CD14-positive monocyte (primary cell): Measurements from ENCODE around the gene STN1. TPM values are rescaled to one million over a fixed set of nuclear protein-coding genes. Genes with fewer than 3 reads are reported as not detected.
A peak's percentile ranks its signal among the peaks of the same experiment; 100 is the strongest.

Experiments used
- DNase-seq, 3 donors: peaks; one replicate each; pipeline ENCODE4 v3.0.0-alpha.2; 2011 to 2022
- H2AFZ ChIP-seq: 2 replicates; pipeline ENCODE4 v1.6.0; 2012; ENCODE audit warnings: mild to moderate bottlenecking, low read depth, low read length, inconsistent platforms; ENCODE audit not compliant: insufficient read depth, poor library complexity, severe bottlenecking
- H3K27ac ChIP-seq, 2 donors: 1 replicate in 1 of 2; 2 replicates in 1 of 2; pipeline ENCODE4 v1.5.1; 2012 to 2013; ENCODE audit warnings: low read length in 2 of 2, control low read depth in 1 of 2, inconsistent platforms in 1 of 2, low read depth in 1 of 2, mild to moderate bottlenecking in 1 of 2
- H3K27me3 ChIP-seq, 2 donors: one replicate each; pipeline versions ENCODE4 v1.6.0 to v1.6.1; 2011 to 2013; ENCODE audit warnings: low read length in 2 of 2; ENCODE audit not compliant: control insufficient read depth in 2 of 2, insufficient read depth in 2 of 2
- H3K36me3 ChIP-seq, 2 donors: replicated peaks in 1 of 2; 1 replicate in 1 of 2; 2 replicates in 1 of 2; pipeline versions ENCODE4 v1.5.1 to v1.6.1; 2012 to 2013; ENCODE audit warnings: low read length in 2 of 2, control low read depth in 1 of 2, inconsistent platforms in 1 of 2, mild to moderate bottlenecking in 1 of 2; ENCODE audit not compliant: insufficient read depth in 2 of 2, control insufficient read depth in 1 of 2
- H3K4me1 ChIP-seq, 2 donors: 1 replicate in 1 of 2; 2 replicates in 1 of 2; pipeline versions ENCODE4 v1.5.1 to v1.6.1; 2012 to 2013; ENCODE audit warnings: low read length in 2 of 2, control low read depth in 1 of 2, inconsistent platforms in 1 of 2, mild to moderate bottlenecking in 1 of 2, moderate library complexity in 1 of 2; ENCODE audit not compliant: insufficient read depth in 2 of 2, control insufficient read depth in 1 of 2
- H3K4me2 ChIP-seq: replicated peaks from 2 replicates; pipeline ENCODE3; 2012; ENCODE audit warnings: low read length, moderate library complexity, mild to moderate bottlenecking; ENCODE audit not compliant: poor library complexity, severe bottlenecking; ENCODE audit errors: extremely low read depth
- H3K4me3 ChIP-seq, 3 experiments: fragments of 200-600 bp in 1 of 3; sonication (generic) in 1 of 3; replicated peaks in 1 of 3; 1 replicate in 2 of 3; 2 replicates in 1 of 3; pipeline ENCODE4 v1.5.1; 2011 to 2013; ENCODE audit warnings: low read length in 3 of 3, mild to moderate bottlenecking in 3 of 3, control low read depth in 2 of 3, low read depth in 2 of 3, inconsistent platforms in 1 of 3, moderate library complexity in 1 of 3
- H3K79me2 ChIP-seq: 2 replicates; pipeline ENCODE4 v1.6.0; 2012; ENCODE audit warnings: mild to moderate bottlenecking, control low read depth, inconsistent platforms, low read length, moderate library complexity; ENCODE audit not compliant: insufficient read depth
- H3K9ac ChIP-seq: 2 replicates; pipeline ENCODE4 v1.6.0; 2017; ENCODE audit warnings: low read length, mild to moderate bottlenecking; ENCODE audit not compliant: insufficient read depth, poor library complexity, severe bottlenecking
- H3K9me3 ChIP-seq, 2 donors: replicated peaks in 1 of 2; 1 replicate in 1 of 2; 2 replicates in 1 of 2; pipeline versions ENCODE4 v1.5.1 to v1.6.1; 2012 to 2013; ENCODE audit warnings: low read length in 2 of 2, control low read depth in 1 of 2; ENCODE audit not compliant: control insufficient read depth in 1 of 2, insufficient read depth in 1 of 2
- H4K20me1 ChIP-seq: 2 replicates; pipeline ENCODE4 v1.6.0; 2012; ENCODE audit warnings: mild to moderate bottlenecking, low read length, control low read depth, moderate library complexity; ENCODE audit not compliant: insufficient read depth
- H3K27ac Mint-ChIP-seq, 7 donors: one replicate each; pipeline ENCODE4 v1.8.0; 2020; ENCODE audit warnings: mild to moderate bottlenecking in 7 of 7, mixed read lengths in 7 of 7, moderate library complexity in 6 of 7, inconsistent platforms in 2 of 7
- H3K27me3 Mint-ChIP-seq, 3 donors: one replicate each; pipeline ENCODE4 v1.8.0; 2021 to 2022; ENCODE audit warnings: low read depth in 3 of 3, mild to moderate bottlenecking in 3 of 3, mixed read lengths in 3 of 3, moderate library complexity in 3 of 3, inconsistent platforms in 1 of 3
- H3K36me3 Mint-ChIP-seq, 2 donors: one replicate each; pipeline ENCODE4 v1.8.0; 2020; ENCODE audit warnings: mixed read lengths in 2 of 2, inconsistent platforms in 1 of 2, mild to moderate bottlenecking in 1 of 2
- H3K4me1 Mint-ChIP-seq: one replicate; pipeline ENCODE4 v1.8.0; 2020; ENCODE audit warnings: mild to moderate bottlenecking, mixed read lengths
- H3K4me3 Mint-ChIP-seq, 2 donors: one replicate each; pipeline ENCODE4 v1.8.0; 2020; ENCODE audit warnings: mild to moderate bottlenecking in 2 of 2, mixed read lengths in 2 of 2, moderate library complexity in 1 of 2
- H3K9me3 Mint-ChIP-seq, 7 donors: one replicate each; pipeline ENCODE4 v1.8.0; 2020 to 2022; ENCODE audit warnings: mixed read lengths in 7 of 7, mild to moderate bottlenecking in 6 of 7, moderate library complexity in 6 of 7, inconsistent platforms in 2 of 7
- CTCF ChIP-seq: fragments of 200-600 bp; IDR thresholded peaks from one replicate; pipeline ENCODE4 v1.8.0; 2022; ENCODE audit warnings: antibody characterized with exemption, mild to moderate bottlenecking
- WGBS: methylation state at CpG from one replicate; pipeline ENCODE4 v1.1.5; 2013; ENCODE audit warnings: missing lambda C conversion rate; ENCODE audit not compliant: insufficient coverage; 5-methylcytosine and 5-hydroxymethylcytosine counted together
- intact Hi-C, 2 donors: fragments of 100-400 bp; cut with micrococcal nuclease; formaldehyde crosslinking; loops; one replicate each; pipeline versions ENCODE4 v1.15.0 to v1.15.1; 2023
- polyA plus RNA-seq, 3 donors: library from polyadenylated mRNA; depleted of rRNA in 1 of 3; unstranded in 2 of 3; stranded (reverse) in 1 of 3; fragments of 300-500 nt in 2 of 3; fragments of >200 nt in 1 of 3; fragmentation: Illumina TruSeq in 2 of 3; gene quantifications; 1 replicate in 2 of 3; 2 replicates in 1 of 3; pipeline ENCODE4 v1.2.3, GENCODE V29; 2012 to 2021

Gene STN1
- polyA plus RNA-seq, 3 donors: 19.3 to 37.4 (median 35.9) TPM

GRCh38 chr10:103917302-103918052, 507 bp downstream of the STN1 start:
- DNase-seq: peak in 2 of 3 donors; percentile 19 to 29
- no peaks in the 10 kb centered on the region for H3K27me3 ChIP-seq
- Mint-ChIP-seq H3K27me3 (no peaks in the 10 kb centered on the region), H3K4me3 (peak overlapping the region; percentile 92 to 98), H3K9me3 (peaks cover 2 to 11% (median 7%) of the 10 kb centered on the region in 7 donors), H3K36me3 (peaks cover 14 to 15% of the 10 kb centered on the region in 2 donors), H3K27ac (peak overlapping the region; percentile 92 to 97 (median 95)), H3K4me1 (peaks cover 49% of the 10 kb centered on the region)
- H3K79me2 ChIP-seq: peaks cover 38% of the 10 kb centered on the region
- TF ChIP-seq CTCF: no peak
- peaks cover 0 to 4% of the 10 kb centered on the region in 2 donors for H3K9me3 ChIP-seq
- H4K20me1 ChIP-seq: no peaks in the 10 kb centered on the region
- peaks cover 34 to 47% of the 10 kb centered on the region in 2 donors for H3K4me1 ChIP-seq
- WGBS: under 1% methylated on average over 26 of the region's 29 CpGs
- H3K36me3 ChIP-seq: peaks cover 0 to 9% of the 10 kb centered on the region in 2 donors
- peak overlapping the region; percentile 77 for H3K4me2 ChIP-seq
- peak overlapping the region; percentile 79 to 93 for H3K27ac ChIP-seq
- H3K9ac ChIP-seq: peak overlapping the region; percentile 81
- H2AFZ ChIP-seq: peak overlapping the region; percentile 91
- intact Hi-C loops: loop anchor here (5.0 to 10.0 kb wide), 6 partner anchors 50 to 437 kb away; partner anchors contain the start of genes SFR1 (in 2 of the 2), CFAP43 (in 1 of the 2), CFAP58 (in 1 of the 2) and GSTO2 (in 1 of the 2)
- H3K4me3 ChIP-seq: peak overlapping the region; percentile 56 to 88 (median 73)

GRCh38 chr10:103916876-103917275, 1.1 kb downstream of the STN1 start:
- no peaks in the 10 kb centered on the region for H3K27me3 ChIP-seq
- no peak overlapping the region for H3K27ac ChIP-seq
- Mint-ChIP-seq H3K4me3 (peak overlapping the region; percentile 92 to 98), H3K9me3 (peaks cover 2 to 11% (median 7%) of the 10 kb centered on the region in 7 donors), H3K4me1 (peaks cover 53% of the 10 kb centered on the region), H3K27me3 (no peaks in the 10 kb centered on the region), H3K27ac (peak overlapping the region in 5 of 7 donors; percentile 13 to 97 (median 46)), H3K36me3 (peaks cover 15 to 17% of the 10 kb centered on the region in 2 donors)
- intact Hi-C loops: loop anchor here (5.0 to 10.0 kb wide), 6 partner anchors 50 to 438 kb away; partner anchors contain the start of genes SFR1 (in 2 of the 2), CFAP43 (in 1 of the 2), CFAP58 (in 1 of the 2) and GSTO2 (in 1 of the 2)
- peaks cover 0 to 11% of the 10 kb centered on the region in 2 donors for H3K36me3 ChIP-seq
- peaks cover 0 to 4% of the 10 kb centered on the region in 2 donors for H3K9me3 ChIP-seq
- 6% methylated on average over 2 of the region's 2 CpGs for WGBS
- peaks cover 42% of the 10 kb centered on the region for H3K79me2 ChIP-seq
- H3K4me3 ChIP-seq: peak overlapping the region; percentile 9 to 88 (median 73)
- no peak for TF ChIP-seq CTCF
- H3K4me1 ChIP-seq: peaks cover 34 to 51% of the 10 kb centered on the region in 2 donors
- H2AFZ ChIP-seq: no peak overlapping the region
- no peak overlapping the region for H3K9ac ChIP-seq
- no peak for DNase-seq
- no peaks in the 10 kb centered on the region for H4K20me1 ChIP-seq
- H3K4me2 ChIP-seq: peak overlapping the region; percentile 77
